ENCODE data around the gene C9orf78. TPM values are rescaled to one million over a fixed set of nuclear protein-coding genes. Genes with fewer than 3 reads are reported as not detected.

Gene C9orf78
- polyA plus RNA-seq, 1 experiment = 66.8 TPM

DNA sequence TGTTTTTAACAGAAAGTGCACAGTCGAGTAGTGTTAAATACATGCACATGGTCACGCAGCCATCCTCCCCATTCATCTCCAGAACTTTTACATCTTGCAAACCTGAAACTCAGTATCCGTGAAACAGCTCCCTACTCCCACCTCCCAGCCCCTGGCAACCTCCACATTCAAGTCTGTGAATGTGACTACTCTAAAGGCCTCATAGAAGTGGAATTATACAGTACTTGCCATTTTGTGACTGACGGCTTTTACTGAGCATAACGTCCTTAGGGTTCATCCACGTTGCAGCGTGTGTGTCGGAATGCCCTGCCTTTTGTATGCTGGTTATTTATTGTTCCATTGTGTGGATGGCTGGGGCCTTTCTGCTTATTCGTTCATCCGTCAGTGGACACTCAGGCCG, 36.0 kb upstream of the C9orf78 start:
- Histone ChIP-seq H3K27me3 (ENCODE audit: control insufficient read depth, insufficient read depth, low read length) (no peaks in the 10 kb centered on the region), H3K4me3 (ENCODE audit: low read depth, low read length) (no peak overlapping the region), H3K9me3 (ENCODE audit: control insufficient read depth, insufficient read depth, low read length) (no peaks in the 10 kb centered on the region; the same call in 1 of the 2 replicates), H3K27ac (ENCODE audit: low read depth, low read length) (no peak overlapping the region)
- CTCF ChIA-PET = no interaction called here
- POLR2A ChIA-PET = no interaction called here
- TF ChIP-seq, protein P1, sequence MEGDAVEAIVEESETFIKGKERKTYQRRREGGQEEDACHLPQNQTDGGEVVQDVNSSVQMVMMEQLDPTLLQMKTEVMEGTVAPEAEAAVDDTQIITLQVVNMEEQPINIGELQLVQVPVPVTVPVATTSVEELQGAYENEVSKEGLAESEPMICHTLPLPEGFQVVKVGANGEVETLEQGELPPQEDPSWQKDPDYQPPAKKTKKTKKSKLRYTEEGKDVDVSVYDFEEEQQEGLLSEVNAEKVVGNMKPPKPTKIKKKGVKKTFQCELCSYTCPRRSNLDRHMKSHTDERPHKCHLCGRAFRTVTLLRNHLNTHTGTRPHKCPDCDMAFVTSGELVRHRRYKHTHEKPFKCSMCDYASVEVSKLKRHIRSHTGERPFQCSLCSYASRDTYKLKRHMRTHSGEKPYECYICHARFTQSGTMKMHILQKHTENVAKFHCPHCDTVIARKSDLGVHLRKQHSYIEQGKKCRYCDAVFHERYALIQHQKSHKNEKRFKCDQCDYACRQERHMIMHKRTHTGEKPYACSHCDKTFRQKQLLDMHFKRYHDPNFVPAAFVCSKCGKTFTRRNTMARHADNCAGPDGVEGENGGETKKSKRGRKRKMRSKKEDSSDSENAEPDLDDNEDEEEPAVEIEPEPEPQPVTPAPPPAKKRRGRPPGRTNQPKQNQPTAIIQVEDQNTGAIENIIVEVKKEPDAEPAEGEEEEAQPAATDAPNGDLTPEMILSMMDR (IDR thresholded peaks at IDR 0.05; ENCODE audit: low read depth, low read length) = no peak
- no peak for DNase-seq (ENCODE audit: low read depth, low spot score)

DNA sequence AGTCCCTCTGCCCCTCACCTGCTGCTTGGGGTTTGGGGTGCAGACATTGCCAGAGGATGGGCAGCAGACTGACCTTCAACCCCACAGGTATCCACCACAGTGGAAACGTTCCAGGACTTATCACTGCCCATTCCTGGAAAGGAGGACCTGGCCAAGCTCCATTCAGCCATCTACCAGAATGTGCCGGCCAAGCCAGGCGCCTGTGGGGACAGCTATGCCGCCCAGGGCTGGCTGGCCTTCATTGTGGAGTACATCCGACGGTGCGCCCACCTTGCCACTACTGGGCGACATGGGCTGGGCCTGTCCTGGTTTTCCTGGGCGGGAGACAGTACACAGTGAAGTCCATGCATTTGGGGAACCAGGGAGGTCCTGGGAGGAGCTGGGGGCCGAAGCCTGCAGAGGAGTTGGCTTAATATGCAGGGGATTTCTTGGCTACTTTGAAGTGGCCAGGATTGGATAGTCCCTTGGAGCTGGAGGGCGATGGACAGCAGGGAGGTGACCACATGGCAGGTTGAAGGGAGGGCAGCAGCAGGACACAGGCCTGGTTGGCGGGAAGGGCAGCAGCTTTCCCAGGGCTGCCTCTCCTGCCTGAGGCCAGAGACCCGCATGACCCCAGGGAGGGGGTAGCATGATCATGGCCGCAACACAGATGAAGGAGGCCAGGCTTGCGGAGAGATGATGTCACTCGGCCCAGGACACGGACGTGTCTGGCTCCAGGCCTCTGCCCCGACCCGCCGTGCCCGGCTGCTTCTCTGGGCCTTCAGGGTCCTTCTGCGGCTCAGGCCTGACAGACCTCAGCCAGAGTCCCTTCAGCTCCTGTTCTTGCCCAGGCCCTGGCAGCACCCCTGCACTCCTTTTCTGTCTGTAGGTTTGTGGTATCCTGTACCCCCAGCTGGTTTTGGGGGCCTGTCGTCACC, 34.8 kb upstream of the C9orf78 start:
- ChIA-PET CTCF (no interaction called here), POLR2A (no interaction called here)
- no peak overlapping the region for H3K27ac ChIP-seq (ENCODE audit: low read depth, low read length)
- H3K4me3 ChIP-seq (ENCODE audit: low read depth, low read length) = no peak overlapping the region
- H3K27me3 ChIP-seq (ENCODE audit: control insufficient read depth, insufficient read depth, low read length) = no peaks in the 10 kb centered on the region
- no peaks in the 10 kb centered on the region; the same call in 1 of the 2 replicates for H3K9me3 ChIP-seq (ENCODE audit: control insufficient read depth, insufficient read depth, low read length)
- TF ChIP-seq, protein P1 (IDR thresholded peaks at IDR 0.05; ENCODE audit: low read depth, low read length) = no peak
- no peak for DNase-seq (ENCODE audit: low read depth, low spot score)

DNA sequence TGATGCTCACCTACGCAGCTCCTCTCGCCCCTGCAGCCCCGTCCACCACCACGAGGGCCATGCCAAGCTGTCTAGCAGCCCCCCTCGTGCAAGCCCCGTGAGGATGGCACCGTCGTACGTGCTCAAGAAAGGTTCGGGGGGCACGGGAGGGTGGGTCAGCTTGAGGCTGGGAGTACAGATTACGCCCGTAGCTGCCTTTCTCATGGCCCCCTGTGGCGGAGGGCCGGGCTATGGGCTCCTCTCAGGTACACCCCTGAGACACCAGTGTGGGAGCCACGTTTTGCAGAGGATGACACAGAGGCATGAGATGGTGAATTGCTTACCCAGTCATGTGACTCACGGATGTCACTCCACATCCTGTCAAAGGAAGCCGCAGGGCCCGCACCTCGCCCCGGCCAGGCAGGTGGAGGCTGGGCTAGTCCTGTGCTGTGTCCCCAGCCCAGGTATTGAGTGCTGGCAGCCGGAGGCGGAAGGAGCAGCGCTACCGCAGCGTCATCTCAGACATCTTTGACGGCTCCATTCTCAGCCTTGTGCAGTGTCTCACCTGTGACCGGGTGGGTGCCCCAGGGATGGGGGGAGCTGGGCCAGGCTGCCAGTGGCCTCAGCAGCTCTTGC, 33.9 kb upstream of the C9orf78 start:
- H3K27me3 ChIP-seq (ENCODE audit: control insufficient read depth, insufficient read depth, low read length) = no peaks in the 10 kb centered on the region
- TF ChIP-seq, protein P1 (IDR thresholded peaks at IDR 0.05; ENCODE audit: low read depth, low read length) = no peak
- H3K9me3 ChIP-seq (ENCODE audit: control insufficient read depth, insufficient read depth, low read length) = no peaks in the 10 kb centered on the region
- POLR2A ChIA-PET = interaction anchor here (0.5 kb wide), 1 partner anchor 977 kb away, joined by 3 read pairs; no protein-coding TSS in a partner anchor
- DNase-seq (ENCODE audit: low read depth, low spot score) = no peak
- H3K27ac ChIP-seq (ENCODE audit: low read depth, low read length) = no peak overlapping the region
- H3K4me3 ChIP-seq (ENCODE audit: low read depth, low read length) = no peak overlapping the region
- CTCF ChIA-PET = no interaction called here

DNA sequence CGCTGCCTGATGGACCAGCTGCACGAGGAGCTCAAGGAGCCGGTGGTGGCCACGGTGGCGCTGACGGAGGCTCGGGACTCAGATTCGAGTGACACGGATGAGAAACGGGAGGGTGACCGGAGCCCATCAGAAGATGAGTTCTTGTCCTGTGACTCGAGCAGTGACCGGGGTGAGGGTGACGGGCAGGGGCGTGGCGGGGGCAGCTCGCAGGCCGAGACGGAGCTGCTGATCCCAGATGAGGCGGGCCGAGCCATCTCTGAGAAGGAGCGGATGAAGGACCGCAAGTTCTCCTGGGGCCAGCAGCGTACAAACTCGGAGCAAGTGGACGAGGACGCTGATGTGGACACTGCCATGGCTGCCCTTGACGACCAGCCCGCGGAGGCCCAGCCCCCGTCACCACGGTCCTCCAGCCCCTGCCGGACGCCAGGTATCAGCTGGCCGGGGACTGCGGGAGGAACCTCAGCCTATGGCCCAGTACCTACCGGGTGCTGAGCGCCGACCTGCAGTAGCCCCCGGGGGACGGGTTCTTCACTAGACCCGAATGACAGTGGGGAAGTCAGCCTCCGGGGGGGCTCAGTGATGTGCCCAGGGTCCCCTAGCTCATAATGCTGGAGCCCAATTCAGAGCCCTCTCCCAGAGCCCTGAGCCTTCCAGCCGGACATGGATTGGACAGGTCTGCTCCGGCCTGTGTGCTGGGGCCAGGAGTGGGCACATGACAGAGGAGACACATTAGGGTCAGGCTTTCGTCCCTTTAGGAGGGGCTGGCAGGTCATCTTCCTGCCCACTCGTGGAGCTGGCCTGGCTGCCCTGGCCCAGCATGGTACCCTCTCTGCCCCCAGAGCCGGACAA, 33.2 kb upstream of the C9orf78 start:
- Histone ChIP-seq H3K27me3 (ENCODE audit: control insufficient read depth, insufficient read depth, low read length) (no peaks in the 10 kb centered on the region), H3K27ac (ENCODE audit: low read depth, low read length) (no peak overlapping the region), H3K4me3 (ENCODE audit: low read depth, low read length) (no peak overlapping the region), H3K9me3 (ENCODE audit: control insufficient read depth, insufficient read depth, low read length) (no peaks in the 10 kb centered on the region)
- TF ChIP-seq, protein P1 (IDR thresholded peaks at IDR 0.05; ENCODE audit: low read depth, low read length) = no peak
- ChIA-PET POLR2A (interaction anchor here (0.5 kb wide), 1 partner anchor 978 kb away, joined by 3 read pairs; no protein-coding TSS in a partner anchor), CTCF (interaction anchor here (0.5 kb wide), 1 partner anchor 232 kb away, joined by 5 read pairs; no protein-coding TSS in a partner anchor)
- DNase-seq (ENCODE audit: low read depth, low spot score) = no peak
